Smooth muscle cell (in vitro differentiated cells): Measurements from ENCODE around the gene MPL. TPM values are rescaled to one million over a fixed set of nuclear protein-coding genes. Genes with fewer than 3 reads are reported as not detected.

Experiments
- DNase-seq: peaks from one replicate; lab custom pipeline; 2025; ENCODE audit not compliant: unreplicated experiment; lab: John Stamatoyannopoulos, UW
- H2AFZ ChIP-seq: fragments of 200-600 bp; sonication (generic); 2 replicates; pipeline ENCODE4 v1.6.0; 2016; ENCODE audit warnings: antibody characterized with exemption, low read depth, mild to moderate bottlenecking
- H3F3A ChIP-seq: fragments of 200-600 bp; sonication (generic); 2 replicates; pipeline ENCODE4 v1.6.0; 2017; ENCODE audit warnings: antibody characterized with exemption, low read depth
- H3K27ac ChIP-seq: fragments of 200-600 bp; sonication (generic); 2 replicates; pipeline ENCODE4 v1.5.1; 2016; ENCODE audit warnings: low read depth, mild to moderate bottlenecking
- H3K27me3 ChIP-seq: fragments of 200-600 bp; sonication (generic); 2 replicates; pipeline ENCODE4 v1.6.1; 2016; ENCODE audit warnings: low read depth, mild to moderate bottlenecking
- H3K36me3 ChIP-seq: fragments of 200-600 bp; sonication (generic); 2 replicates; pipeline ENCODE4 v1.5.1; 2016; ENCODE audit warnings: low read depth
- H3K4me1 ChIP-seq: fragments of 200-600 bp; sonication (generic); 2 replicates; pipeline ENCODE4 v1.5.1; 2016; ENCODE audit warnings: low read depth
- H3K4me2 ChIP-seq: fragments of 200-600 bp; sonication (generic); 2 replicates; pipeline ENCODE4 v1.6.0; 2016; ENCODE audit warnings: mild to moderate bottlenecking
- H3K4me3 ChIP-seq: fragments of 200-600 bp; sonication (generic); 2 replicates; pipeline ENCODE4 v1.5.1; 2016; ENCODE audit warnings: mild to moderate bottlenecking
- H3K79me2 ChIP-seq: fragments of 200-600 bp; sonication (generic); 2 replicates; pipeline ENCODE4 v1.6.0; 2016; ENCODE audit warnings: low read depth, mild to moderate bottlenecking
- H3K9ac ChIP-seq: fragments of 200-600 bp; sonication (generic); 2 replicates; pipeline ENCODE4 v1.6.0; 2016; ENCODE audit warnings: low read depth
- H3K9me3 ChIP-seq: fragments of 200-600 bp; sonication (generic); replicated peaks from 2 replicates; pipeline ENCODE4 v1.5.1; 2016; ENCODE audit warnings: low read depth
- H4K20me1 ChIP-seq: fragments of 200-600 bp; sonication (generic); 2 replicates; pipeline ENCODE4 v1.6.0; 2016; ENCODE audit warnings: low read depth
- WGBS: methylation state at CpG from one replicate; pipeline ENCODE4 v1.1.7; 2016; ENCODE audit warnings: low lambda C conversion rate; 5-methylcytosine and 5-hydroxymethylcytosine counted together
- polyA plus RNA-seq: library from polyadenylated mRNA; unstranded; fragments of >200 nt; fragmentation: Nextera tagmentation; extraction: Ambion mirVana; gene quantifications from 2 replicates; pipeline ENCODE4 v1.2.1, GENCODE V29; 2016
- total RNA-seq: library from RNA; depleted of rRNA; stranded (reverse); fragments of >200 nt; gene quantifications from 2 replicates; pipeline ENCODE4 v1.2.3, GENCODE V29; 2014
- TF ChIP-seq, protein P1 (sequence below): fragments of 200-600 bp; sonication (generic); IDR thresholded peaks from 2 replicates; pipeline ENCODE4 v1.5.1; 2017; ENCODE audit warnings: borderline replicate concordance, mild to moderate bottlenecking, antibody characterized with exemption; ENCODE audit not compliant: insufficient read depth, poor library complexity, severe bottlenecking

Gene MPL
- total and polyA plus RNA-seq, 2 experiments from 2014 or later: not detected

DNA sequence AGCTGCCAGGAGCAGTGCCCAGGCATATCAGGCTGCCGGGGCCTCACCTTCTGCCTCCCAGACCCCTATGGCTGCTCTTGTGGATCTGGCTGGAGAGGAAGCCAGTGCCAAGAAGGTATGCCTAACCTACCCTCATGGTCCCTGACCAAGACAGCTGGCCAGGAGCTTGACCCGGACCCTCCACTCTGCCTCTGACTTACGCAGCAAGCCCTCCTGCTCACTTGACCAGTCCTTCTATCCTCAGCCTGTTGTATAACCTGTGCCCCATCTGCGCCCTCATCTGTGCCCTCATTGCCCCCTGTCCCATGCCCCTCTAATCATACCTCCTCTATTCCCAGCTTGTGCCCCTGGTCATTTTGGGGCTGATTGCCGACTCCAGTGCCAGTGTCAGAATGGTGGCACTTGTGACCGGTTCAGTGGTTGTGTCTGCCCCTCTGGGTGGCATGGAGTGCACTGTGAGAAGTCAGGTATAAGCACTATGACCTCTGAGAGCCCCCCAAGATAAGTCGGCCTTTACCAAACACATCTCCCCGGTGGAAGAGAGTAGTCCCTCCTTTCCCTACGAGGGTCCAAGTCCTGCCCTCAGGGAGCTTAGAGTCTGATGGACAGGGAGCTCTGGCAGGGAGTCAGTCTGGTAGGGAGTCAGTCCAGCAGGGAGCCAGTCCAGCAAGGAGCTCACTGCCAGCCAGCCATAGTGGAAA lies 30.0 kb upstream of the MPL start:
- H3K9me3 ChIP-seq: no peaks in the 10 kb centered on the region
- H4K20me1 ChIP-seq: no peaks in the 10 kb centered on the region
- H3K4me3 ChIP-seq: no peak overlapping the region
- no peak overlapping the region for H2AFZ ChIP-seq
- no peak overlapping the region for H3K27ac ChIP-seq
- TF ChIP-seq, protein P1, sequence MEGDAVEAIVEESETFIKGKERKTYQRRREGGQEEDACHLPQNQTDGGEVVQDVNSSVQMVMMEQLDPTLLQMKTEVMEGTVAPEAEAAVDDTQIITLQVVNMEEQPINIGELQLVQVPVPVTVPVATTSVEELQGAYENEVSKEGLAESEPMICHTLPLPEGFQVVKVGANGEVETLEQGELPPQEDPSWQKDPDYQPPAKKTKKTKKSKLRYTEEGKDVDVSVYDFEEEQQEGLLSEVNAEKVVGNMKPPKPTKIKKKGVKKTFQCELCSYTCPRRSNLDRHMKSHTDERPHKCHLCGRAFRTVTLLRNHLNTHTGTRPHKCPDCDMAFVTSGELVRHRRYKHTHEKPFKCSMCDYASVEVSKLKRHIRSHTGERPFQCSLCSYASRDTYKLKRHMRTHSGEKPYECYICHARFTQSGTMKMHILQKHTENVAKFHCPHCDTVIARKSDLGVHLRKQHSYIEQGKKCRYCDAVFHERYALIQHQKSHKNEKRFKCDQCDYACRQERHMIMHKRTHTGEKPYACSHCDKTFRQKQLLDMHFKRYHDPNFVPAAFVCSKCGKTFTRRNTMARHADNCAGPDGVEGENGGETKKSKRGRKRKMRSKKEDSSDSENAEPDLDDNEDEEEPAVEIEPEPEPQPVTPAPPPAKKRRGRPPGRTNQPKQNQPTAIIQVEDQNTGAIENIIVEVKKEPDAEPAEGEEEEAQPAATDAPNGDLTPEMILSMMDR: no peak
- H3K36me3 ChIP-seq: no peaks in the 10 kb centered on the region
- no peak overlapping the region for H3K4me2 ChIP-seq
- H3K4me1 ChIP-seq: no peaks in the 10 kb centered on the region
- no peak overlapping the region for H3K9ac ChIP-seq
- no peak for DNase-seq
- WGBS: 93% methylated on average over 9 of the region's 9 CpGs
- no peaks in the 10 kb centered on the region for H3K27me3 ChIP-seq
- no peaks in the 10 kb centered on the region for H3F3A ChIP-seq
- H3K79me2 ChIP-seq: no peaks in the 10 kb centered on the region

DNA sequence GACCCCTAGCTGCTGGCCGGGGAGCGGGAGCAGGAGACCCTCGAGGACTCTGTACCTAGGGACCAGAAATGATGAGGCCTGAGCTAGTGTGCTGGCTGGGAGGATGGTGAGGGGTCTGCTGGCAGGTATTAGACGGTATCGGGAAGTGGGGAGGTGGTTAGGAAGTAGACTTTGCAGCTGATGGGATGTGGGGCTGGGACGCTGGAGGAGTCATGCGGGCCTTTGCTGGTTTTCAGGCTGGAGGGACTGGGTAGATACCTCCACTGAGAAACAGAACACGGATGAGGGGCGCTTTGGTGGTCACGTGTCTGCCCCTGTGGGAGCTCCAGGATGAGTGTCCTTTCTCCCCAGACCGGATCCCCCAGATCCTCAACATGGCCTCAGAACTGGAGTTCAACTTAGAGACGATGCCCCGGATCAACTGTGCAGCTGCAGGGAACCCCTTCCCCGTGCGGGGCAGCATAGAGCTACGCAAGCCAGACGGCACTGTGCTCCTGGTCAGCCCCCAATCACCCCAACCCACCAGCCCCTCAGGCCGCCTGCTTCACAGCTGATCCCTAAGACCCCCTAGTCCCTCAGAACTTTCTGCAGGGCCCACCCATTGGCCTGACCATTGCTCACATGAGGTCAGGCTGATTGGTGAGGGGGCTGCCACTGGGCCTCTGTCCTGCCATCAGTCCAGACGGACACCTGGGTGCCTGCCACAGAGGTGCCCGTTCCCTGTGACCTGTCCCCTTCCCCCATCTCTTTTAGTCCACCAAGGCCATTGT lies 28.8 kb upstream of the MPL start:
- H3K9me3 ChIP-seq: no peaks in the 10 kb centered on the region
- H3K79me2 ChIP-seq: no peaks in the 10 kb centered on the region
- TF ChIP-seq, protein P1: no peak
- H3K27ac ChIP-seq: no peak overlapping the region
- H2AFZ ChIP-seq: no peak overlapping the region
- H3K4me3 ChIP-seq: no peak overlapping the region
- WGBS: 96% methylated on average over 18 of the region's 20 CpGs
- no peak overlapping the region for H3K4me2 ChIP-seq
- H4K20me1 ChIP-seq: no peaks in the 10 kb centered on the region
- H3K4me1 ChIP-seq: no peaks in the 10 kb centered on the region
- H3K27me3 ChIP-seq: no peaks in the 10 kb centered on the region
- H3F3A ChIP-seq: no peaks in the 10 kb centered on the region
- no peaks in the 10 kb centered on the region for H3K36me3 ChIP-seq
- DNase-seq: no peak
- H3K9ac ChIP-seq: no peak overlapping the region

DNA sequence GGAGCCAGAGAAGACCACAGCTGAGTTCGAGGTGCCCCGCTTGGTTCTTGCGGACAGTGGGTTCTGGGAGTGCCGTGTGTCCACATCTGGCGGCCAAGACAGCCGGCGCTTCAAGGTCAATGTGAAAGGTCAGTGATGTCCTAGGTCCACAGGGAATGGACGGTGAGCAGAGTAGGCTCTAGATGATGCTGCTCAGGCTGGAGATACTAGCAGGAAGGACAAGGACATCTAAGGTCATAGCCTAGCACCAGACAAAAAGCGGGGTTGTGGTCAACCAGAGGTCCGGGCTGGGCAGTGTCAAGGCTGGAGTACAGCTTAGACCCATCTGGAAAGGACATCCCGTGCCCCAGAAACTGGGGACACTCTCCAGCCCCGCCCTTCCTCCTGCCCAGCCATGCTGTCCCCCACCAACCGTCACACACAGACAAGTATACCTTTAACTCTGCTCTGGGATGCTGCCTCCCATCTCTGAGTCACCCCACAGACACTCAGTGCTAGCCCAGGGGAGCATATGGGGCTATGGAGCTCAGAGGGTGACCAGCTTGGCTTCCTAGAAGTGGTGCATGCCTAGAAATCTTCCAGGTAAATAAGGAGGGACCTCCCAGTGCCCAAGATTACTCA lies 28.1 kb upstream of the MPL start:
- H3K9ac ChIP-seq: no peak overlapping the region
- no peaks in the 10 kb centered on the region for H3K36me3 ChIP-seq
- no peak overlapping the region for H2AFZ ChIP-seq
- WGBS: 94% methylated on average over 13 of the region's 13 CpGs
- no peaks in the 10 kb centered on the region for H4K20me1 ChIP-seq
- H3K4me2 ChIP-seq: no peak overlapping the region
- TF ChIP-seq, protein P1: no peak
- H3K4me3 ChIP-seq: no peak overlapping the region
- H3K27ac ChIP-seq: no peak overlapping the region
- DNase-seq: no peak
- no peaks in the 10 kb centered on the region for H3K4me1 ChIP-seq
- H3K79me2 ChIP-seq: no peaks in the 10 kb centered on the region
- H3K27me3 ChIP-seq: no peaks in the 10 kb centered on the region
- H3F3A ChIP-seq: no peaks in the 10 kb centered on the region
- H3K9me3 ChIP-seq: no peaks in the 10 kb centered on the region
